Right atrium auricular region (tissue), 2 donors: ENCODE data around the gene GPR17. TPM values are rescaled to one million over a fixed set of nuclear protein-coding genes. Genes with fewer than 3 reads are reported as not detected.

ENCODE experiments used
- DNase-seq: peaks from one replicate; pipeline ENCODE4 v3.0.0-alpha.2; 2019; ENCODE audit warnings: low spot score
- H3K27ac ChIP-seq, 2 donors: fragments of 200-600 bp; sonication (generic); 1 replicate in 1 of 2; 2 replicates in 1 of 2; pipeline ENCODE4 v1.5.1; 2016 to 2019
- H3K27me3 ChIP-seq, 2 donors: fragments of 200-600 bp; sonication (generic); one replicate each; pipeline versions ENCODE4 v1.5.1 to v1.6.0; 2017 to 2019
- H3K36me3 ChIP-seq: fragments of 200-600 bp; sonication (generic); one replicate; pipeline ENCODE4 v1.5.1; 2016
- H3K4me1 ChIP-seq, 2 donors: fragments of 200-600 bp; sonication (generic); one replicate each; pipeline versions ENCODE4 v1.5.1 to v1.6.0; 2017 to 2019
- H3K4me3 ChIP-seq, 2 donors: fragments of 200-600 bp; sonication (generic); 1 replicate in 1 of 2; 2 replicates in 1 of 2; pipeline ENCODE4 v1.5.1; 2017 to 2019; ENCODE audit warnings: mild to moderate bottlenecking in 1 of 2, moderate library complexity in 1 of 2
- H3K9me3 ChIP-seq, 2 donors: fragments of 200-600 bp; sonication (generic); one replicate each; pipeline ENCODE4 v1.5.1; 2019
- total RNA-seq, 2 donors: library from RNA; depleted of rRNA; stranded (reverse); fragments of >200 nt; gene quantifications; one replicate each; pipeline ENCODE4 v1.1.0, GENCODE V29; 2016
- TF ChIP-seq, protein P1 (sequence below), 2 donors: fragments of 200-600 bp; sonication (generic); IDR thresholded peaks; one replicate each; pipeline ENCODE4 v1.5.1; 2019; ENCODE audit warnings: antibody characterized with exemption in 2 of 2

The GPR17 gene
- total RNA-seq, 2 donors from 2014 or later: 0.24 TPM; not detected in 1

- Histone ChIP-seq H3K27ac (peak overlapping the region; percentile 92 to 98), H3K36me3 (peaks cover 16% of the 10 kb centered on the region), H3K4me1 (peaks cover 0 to 75% of the 10 kb centered on the region in 2 donors), H3K27me3 (no peaks in the 10 kb centered on the region), H3K9me3 (peaks cover 0 to 3% of the 10 kb centered on the region in 2 donors), H3K4me3 (peak overlapping the region in 1 of 2 donors; percentile 88)
- peak; percentile 53 for DNase-seq
- TF ChIP-seq, protein P1, sequence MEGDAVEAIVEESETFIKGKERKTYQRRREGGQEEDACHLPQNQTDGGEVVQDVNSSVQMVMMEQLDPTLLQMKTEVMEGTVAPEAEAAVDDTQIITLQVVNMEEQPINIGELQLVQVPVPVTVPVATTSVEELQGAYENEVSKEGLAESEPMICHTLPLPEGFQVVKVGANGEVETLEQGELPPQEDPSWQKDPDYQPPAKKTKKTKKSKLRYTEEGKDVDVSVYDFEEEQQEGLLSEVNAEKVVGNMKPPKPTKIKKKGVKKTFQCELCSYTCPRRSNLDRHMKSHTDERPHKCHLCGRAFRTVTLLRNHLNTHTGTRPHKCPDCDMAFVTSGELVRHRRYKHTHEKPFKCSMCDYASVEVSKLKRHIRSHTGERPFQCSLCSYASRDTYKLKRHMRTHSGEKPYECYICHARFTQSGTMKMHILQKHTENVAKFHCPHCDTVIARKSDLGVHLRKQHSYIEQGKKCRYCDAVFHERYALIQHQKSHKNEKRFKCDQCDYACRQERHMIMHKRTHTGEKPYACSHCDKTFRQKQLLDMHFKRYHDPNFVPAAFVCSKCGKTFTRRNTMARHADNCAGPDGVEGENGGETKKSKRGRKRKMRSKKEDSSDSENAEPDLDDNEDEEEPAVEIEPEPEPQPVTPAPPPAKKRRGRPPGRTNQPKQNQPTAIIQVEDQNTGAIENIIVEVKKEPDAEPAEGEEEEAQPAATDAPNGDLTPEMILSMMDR (IDR thresholded peaks at IDR 0.05): no peak
Observed at GRCh38 chr2:127671557-127672302, 25.8 kb downstream of the GPR17 start.

DNA sequence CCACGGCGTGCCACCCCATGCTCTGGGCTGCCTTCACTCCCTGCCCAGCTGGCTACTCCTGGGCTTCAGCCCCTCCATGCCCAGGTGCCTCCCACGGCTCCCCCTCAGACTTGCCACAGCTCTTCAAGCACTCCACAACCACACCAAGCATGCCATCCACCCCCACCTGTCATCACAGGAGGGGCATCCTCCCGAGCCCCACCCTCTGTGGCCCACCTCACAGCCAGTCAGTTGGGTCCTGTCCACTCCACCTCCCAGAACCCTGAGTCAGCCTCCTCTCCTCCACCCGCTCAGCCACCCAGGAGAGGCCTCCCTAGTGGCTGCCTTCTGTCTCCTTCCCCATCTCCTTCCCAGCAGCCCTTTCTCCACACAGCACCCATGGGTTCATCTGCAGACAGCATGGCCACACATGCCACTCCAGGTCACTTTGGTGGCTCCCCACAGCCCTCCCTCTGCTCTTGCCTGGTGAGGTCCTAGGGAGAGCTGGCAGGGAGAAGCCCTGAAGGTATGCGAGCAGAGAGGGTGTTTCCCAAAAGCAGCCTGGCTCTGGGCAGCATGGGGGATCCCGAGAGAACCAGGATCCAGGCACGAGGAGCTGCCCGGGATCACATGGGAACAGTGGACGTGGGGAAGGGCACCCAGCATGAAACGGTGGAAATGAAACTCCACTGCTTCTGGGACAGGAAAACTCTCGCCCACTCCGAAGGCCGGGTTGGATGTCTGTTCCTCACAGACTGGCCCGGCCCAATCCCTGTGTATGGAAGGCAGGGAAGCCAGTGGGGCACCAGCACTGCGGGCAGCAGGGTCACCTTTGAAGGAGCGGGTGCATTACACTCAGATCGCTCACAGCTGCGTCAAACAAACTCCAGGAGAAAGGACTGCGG lies 26.6 kb downstream of the GPR17 start:
- peaks cover 0 to 3% of the 10 kb centered on the region in 2 donors for H3K9me3 ChIP-seq
- peaks cover 16% of the 10 kb centered on the region for H3K36me3 ChIP-seq
- peak overlapping the region; percentile 92 to 98 for H3K27ac ChIP-seq
- DNase-seq: no peak
- peak overlapping the region; percentile 84 to 88 for H3K4me3 ChIP-seq
- no peaks in the 10 kb centered on the region for H3K27me3 ChIP-seq
- H3K4me1 ChIP-seq: peaks cover 0 to 77% of the 10 kb centered on the region in 2 donors
- TF ChIP-seq, protein P1 (IDR thresholded peaks at IDR 0.05): no peak

GRCh38 chr2:127673291-127674069 lies 27.5 kb downstream of the GPR17 start:
- Histone ChIP-seq H3K27me3 (no peaks in the 10 kb centered on the region), H3K27ac (peak overlapping the region; percentile 92 to 98), H3K4me3 (peak overlapping the region; percentile 84 to 88), H3K36me3 (peaks cover 16% of the 10 kb centered on the region), H3K4me1 (peaks cover 0 to 75% of the 10 kb centered on the region in 2 donors), H3K9me3 (no peaks in the 10 kb centered on the region)
- TF ChIP-seq, protein P1 (IDR thresholded peaks at IDR 0.05): no peak
- DNase-seq: no peak

GRCh38 chr2:127674241-127675209 lies 28.6 kb downstream of the GPR17 start:
- H3K27me3 ChIP-seq: no peaks in the 10 kb centered on the region
- peaks cover 0 to 66% of the 10 kb centered on the region in 2 donors for H3K4me1 ChIP-seq
- H3K9me3 ChIP-seq: no peaks in the 10 kb centered on the region
- peak overlapping the region; percentile 92 to 98 for H3K27ac ChIP-seq
- peaks cover 16% of the 10 kb centered on the region for H3K36me3 ChIP-seq
- TF ChIP-seq, protein P1 (IDR thresholded peaks at IDR 0.05): no peak
- no peak for DNase-seq
- H3K4me3 ChIP-seq: peak overlapping the region; percentile 84 to 88
